ENCODE measurements around the gene PLEKHG7. TPM values are rescaled to one million over a fixed set of nuclear protein-coding genes. Genes with fewer than 3 reads are reported as not detected.

The PLEKHG7 gene
- total and polyA plus RNA-seq, 8 donors = 0.29 to 2.7 (median 0.59) TPM; not detected in 2

DNA sequence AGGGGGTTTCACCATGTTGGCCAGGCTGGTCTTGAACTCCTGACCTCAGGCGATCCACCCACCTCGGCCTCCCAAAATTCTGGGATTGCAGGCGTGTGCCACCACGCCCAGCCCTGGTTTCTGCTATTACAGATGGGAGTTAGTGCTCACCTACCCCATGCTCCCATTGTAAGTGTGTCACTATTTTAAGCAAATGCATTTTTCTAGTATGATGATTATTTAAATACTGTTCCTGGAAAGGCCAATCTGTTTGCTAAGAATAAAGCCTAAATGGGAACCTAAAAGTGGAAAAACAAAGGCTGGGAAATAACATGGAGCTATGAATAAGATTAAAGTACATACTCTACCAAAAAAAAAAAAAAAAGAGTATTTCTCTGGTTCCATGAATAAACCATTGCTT lies 45.0 kb upstream of the PLEKHG7 start:
- no peak for DNase-seq

DNA sequence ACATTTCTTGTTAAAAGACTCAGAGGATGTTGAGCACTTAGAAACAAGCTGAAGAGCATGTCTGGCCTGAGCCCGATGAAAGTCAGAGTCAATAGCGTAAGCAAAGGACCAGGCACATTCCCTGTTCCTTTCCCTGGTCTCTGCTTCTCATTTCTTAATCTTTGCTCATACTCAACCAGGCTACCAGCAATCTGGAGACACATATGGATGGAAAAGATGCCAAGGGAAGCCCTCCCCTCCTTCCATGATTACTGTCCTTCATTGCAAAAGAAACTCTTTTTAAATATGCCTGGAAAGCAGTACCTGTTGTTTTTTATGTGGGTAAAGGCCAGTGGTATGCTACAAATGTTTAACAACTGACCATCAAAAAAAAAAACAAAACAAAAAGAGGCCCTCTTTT lies 44.2 kb upstream of the PLEKHG7 start:
- Histone ChIP-seq H3K27me3 (no peaks in the 10 kb centered on the region), H3K9me3 (no peaks in the 10 kb centered on the region), H3K36me3 (no peaks in the 10 kb centered on the region), H3K4me3 (no peak overlapping the region), H3K4me1 (no peaks in the 10 kb centered on the region), H3K27ac (no peak overlapping the region)
- TF ChIP-seq EP300 (IDR thresholded peaks at IDR 0.05) (no peak), POLR2A (IDR thresholded peaks at IDR 0.05) (no peak), POLR2AphosphoS5 (IDR thresholded peaks at IDR 0.05) (no peak)
- TF ChIP-seq, protein P1, sequence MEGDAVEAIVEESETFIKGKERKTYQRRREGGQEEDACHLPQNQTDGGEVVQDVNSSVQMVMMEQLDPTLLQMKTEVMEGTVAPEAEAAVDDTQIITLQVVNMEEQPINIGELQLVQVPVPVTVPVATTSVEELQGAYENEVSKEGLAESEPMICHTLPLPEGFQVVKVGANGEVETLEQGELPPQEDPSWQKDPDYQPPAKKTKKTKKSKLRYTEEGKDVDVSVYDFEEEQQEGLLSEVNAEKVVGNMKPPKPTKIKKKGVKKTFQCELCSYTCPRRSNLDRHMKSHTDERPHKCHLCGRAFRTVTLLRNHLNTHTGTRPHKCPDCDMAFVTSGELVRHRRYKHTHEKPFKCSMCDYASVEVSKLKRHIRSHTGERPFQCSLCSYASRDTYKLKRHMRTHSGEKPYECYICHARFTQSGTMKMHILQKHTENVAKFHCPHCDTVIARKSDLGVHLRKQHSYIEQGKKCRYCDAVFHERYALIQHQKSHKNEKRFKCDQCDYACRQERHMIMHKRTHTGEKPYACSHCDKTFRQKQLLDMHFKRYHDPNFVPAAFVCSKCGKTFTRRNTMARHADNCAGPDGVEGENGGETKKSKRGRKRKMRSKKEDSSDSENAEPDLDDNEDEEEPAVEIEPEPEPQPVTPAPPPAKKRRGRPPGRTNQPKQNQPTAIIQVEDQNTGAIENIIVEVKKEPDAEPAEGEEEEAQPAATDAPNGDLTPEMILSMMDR (IDR thresholded peaks at IDR 0.05) = no peak
- DNase-seq = no peak
- intact Hi-C loops (cut with DNase I; ENCODE audit: low total_unique reads) = no loop called here
- WGBS, 5 donors = 96 to 98% (median 98%) methylated on average over 2 of the region's 2 CpGs

More for the DNA sequence above, 45.0 kb upstream of the PLEKHG7 start:
- Histone ChIP-seq H3K27me3 (no peaks in the 10 kb centered on the region), H3K4me3 (no peak overlapping the region), H3K36me3 (no peaks in the 10 kb centered on the region), H3K4me1 (no peaks in the 10 kb centered on the region), H3K9me3 (no peaks in the 10 kb centered on the region), H3K27ac (no peak overlapping the region)
- WGBS, 5 donors = 91 to 97% (median 94%) methylated on average over 4 of the region's 4 CpGs
- TF ChIP-seq EP300 (IDR thresholded peaks at IDR 0.05) = no peak
- TF ChIP-seq, protein P1 (IDR thresholded peaks at IDR 0.05) = no peak
- TF ChIP-seq POLR2A (IDR thresholded peaks at IDR 0.05) = no peak
- TF ChIP-seq POLR2AphosphoS5 (IDR thresholded peaks at IDR 0.05) = no peak
- intact Hi-C loops (cut with DNase I; ENCODE audit: low total_unique reads) = no loop called here

DNA sequence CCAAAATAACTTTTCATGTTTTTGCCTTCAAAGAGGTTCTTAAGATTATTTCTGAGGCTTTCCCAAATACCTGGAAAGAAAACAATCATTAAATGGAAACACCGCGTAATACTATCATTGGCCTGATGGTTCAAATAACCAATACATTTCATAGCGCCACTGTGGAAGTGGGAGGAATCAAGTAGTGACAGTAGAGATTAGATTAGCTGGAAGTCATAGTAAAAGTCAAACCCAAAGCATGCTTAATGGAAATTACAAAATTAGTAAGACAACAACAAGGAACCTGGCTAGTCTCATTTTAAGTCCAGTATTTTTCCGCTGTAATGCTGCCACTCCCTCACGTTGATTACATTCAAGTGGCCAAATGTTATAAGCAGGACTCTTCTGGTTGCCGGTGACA lies 41.5 kb upstream of the PLEKHG7 start:
- Histone ChIP-seq H3K4me3 (no peak overlapping the region), H3K36me3 (no peaks in the 10 kb centered on the region), H3K4me1 (no peaks in the 10 kb centered on the region), H3K9me3 (no peaks in the 10 kb centered on the region), H3K27me3 (no peaks in the 10 kb centered on the region), H3K27ac (no peak overlapping the region)
- WGBS, 5 donors = 40 to 76% (median 69%) methylated on average over 6 of the region's 6 CpGs
- no peak for DNase-seq
- TF ChIP-seq POLR2AphosphoS5 (IDR thresholded peaks at IDR 0.05) = no peak
- no peak for TF ChIP-seq POLR2A (IDR thresholded peaks at IDR 0.05)
- TF ChIP-seq, protein P1 (IDR thresholded peaks at IDR 0.05) = no peak
- TF ChIP-seq EP300 (IDR thresholded peaks at IDR 0.05) = no peak
- intact Hi-C loops (cut with DNase I; ENCODE audit: low total_unique reads) = no loop called here

DNA sequence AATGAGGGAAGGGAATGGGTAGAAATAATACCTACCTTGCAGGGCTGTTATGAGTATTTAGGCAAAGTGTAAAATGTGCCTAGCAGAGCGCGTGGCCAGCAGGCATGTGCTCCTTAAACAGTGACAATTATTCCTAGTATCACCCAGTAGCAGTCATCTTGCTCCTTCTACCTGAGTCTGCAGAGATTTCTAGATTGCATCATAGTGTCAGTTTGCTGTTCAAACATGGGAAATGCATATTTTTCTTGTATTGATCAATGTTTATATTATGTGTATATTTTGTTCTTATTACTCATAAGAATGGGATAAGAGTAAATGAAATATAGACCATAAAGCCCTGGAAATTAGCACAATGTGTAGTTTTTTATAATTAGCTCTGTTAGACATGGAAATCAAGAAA lies 37.3 kb upstream of the PLEKHG7 start:
- intact Hi-C loops (cut with DNase I; ENCODE audit: low total_unique reads) = no loop called here
- H3K4me1 ChIP-seq = no peaks in the 10 kb centered on the region
- no peak overlapping the region for H3K27ac ChIP-seq
- DNase-seq = no peak
- 97 to 99% (median 98%) methylated on average over 2 of the region's 2 CpGs for WGBS, 5 donors
- no peak for TF ChIP-seq EP300 (IDR thresholded peaks at IDR 0.05)
- no peak for TF ChIP-seq POLR2AphosphoS5 (IDR thresholded peaks at IDR 0.05)
- TF ChIP-seq, protein P1 (IDR thresholded peaks at IDR 0.05) = no peak
- TF ChIP-seq POLR2A (IDR thresholded peaks at IDR 0.05) = no peak
- no peaks in the 10 kb centered on the region for H3K36me3 ChIP-seq
- no peak overlapping the region for H3K4me3 ChIP-seq
- H3K27me3 ChIP-seq = no peaks in the 10 kb centered on the region
- no peaks in the 10 kb centered on the region for H3K9me3 ChIP-seq
